Gastroesophageal sphincter (tissue), 4 donors: ENCODE data around the gene ZSCAN20. TPM values are rescaled to one million over a fixed set of nuclear protein-coding genes. Genes with fewer than 3 reads are reported as not detected.

ENCODE experiments used
- ATAC-seq: fragments of 150-250 bp; one replicate; pipeline ENCODE4 v1.9.1; 2016; ENCODE audit warnings: mild to moderate bottlenecking, moderate library complexity
- H3K27ac ChIP-seq, 4 donors: fragments of 200-600 bp; sonication (generic) in 3 of 4; 1 replicate in 3 of 4; 2 replicates in 1 of 4; pipeline ENCODE4 v1.5.1; 2016 to 2019
- H3K27me3 ChIP-seq: fragments of 200-600 bp; sonication (generic); one replicate; pipeline ENCODE4 v1.5.1; 2019
- H3K36me3 ChIP-seq, 2 donors: fragments of 200-600 bp; sonication (generic); one replicate each; pipeline ENCODE4 v1.5.1; 2019; ENCODE audit warnings: control low read depth in 1 of 2
- H3K4me1 ChIP-seq, 3 donors: fragments of 200-600 bp; sonication (generic); 1 replicate in 2 of 3; 2 replicates in 1 of 3; pipeline ENCODE4 v1.5.1; 2016 to 2019; ENCODE audit warnings: control low read depth in 2 of 3
- H3K4me3 ChIP-seq, 2 donors: fragments of 200-600 bp; sonication (generic); one replicate each; pipeline ENCODE4 v1.5.1; 2019; ENCODE audit warnings: mild to moderate bottlenecking in 1 of 2, moderate library complexity in 1 of 2
- H3K9me3 ChIP-seq, 3 donors: fragments of 200-600 bp; sonication (generic); one replicate each; pipeline ENCODE4 v1.5.1; 2017 to 2019; ENCODE audit warnings: control low read depth in 2 of 3
- CTCF ChIP-seq, 4 experiments: fragments of 200-600 bp in 2 of 4; fragments of 450-650 bp in 2 of 4; sonication (generic) in 1 of 4; IDR thresholded peaks; one replicate each; pipeline ENCODE4 v1.5.1; 2017 to 2019; ENCODE audit warnings: antibody characterized with exemption in 4 of 4, mild to moderate bottlenecking in 2 of 4, moderate library complexity in 2 of 4
- EP300 ChIP-seq: sonication (generic); formaldehyde crosslinking; IDR thresholded peaks from one replicate; pipeline ENCODE4 v1.6.1; 2017; ENCODE audit warnings: antibody characterized with exemption, mild to moderate bottlenecking
- POLR2A ChIP-seq, 2 donors: fragments of 450-650 bp; IDR thresholded peaks; one replicate each; pipeline ENCODE4 v1.6.1; 2017; ENCODE audit warnings: antibody characterized with exemption in 2 of 2, mild to moderate bottlenecking in 2 of 2, moderate library complexity in 1 of 2
- POLR2AphosphoS5 ChIP-seq: sonication (generic); formaldehyde crosslinking; IDR thresholded peaks from one replicate; pipeline ENCODE4 v1.6.1; 2017; ENCODE audit warnings: antibody characterized with exemption
- WGBS, 2 donors: methylation state at CpG; one replicate each; pipeline ENCODE4 v1.1.5; 2018; ENCODE audit warnings: low coverage in 1 of 2; 5-methylcytosine and 5-hydroxymethylcytosine counted together
- total RNA-seq, 4 donors: library from RNA; depleted of rRNA; stranded (reverse); fragments of >200 nt; gene quantifications; one replicate each; pipeline ENCODE4 v1.1.0, GENCODE V29; 2016

The ZSCAN20 gene
- total RNA-seq, 4 donors from 2014 or later = 6.7 to 9.2 (median 7.5) TPM

- no peaks in the 10 kb centered on the region for H3K36me3 ChIP-seq
- no peaks in the 10 kb centered on the region for H3K9me3 ChIP-seq
- WGBS, 2 donors = 64 to 100% methylated on average over 2 to 3 of the region's 6 CpGs
- no peaks in the 10 kb centered on the region for H3K4me1 ChIP-seq
- H3K4me3 ChIP-seq = no peak overlapping the region
- ATAC-seq = no peak
- no peaks in the 10 kb centered on the region for H3K27me3 ChIP-seq
- no peak overlapping the region for H3K27ac ChIP-seq
- TF ChIP-seq POLR2AphosphoS5 (no peak), POLR2A (IDR thresholded peaks at IDR 0.05) (no peak), CTCF (IDR thresholded peaks at IDR 0.05) (no peak), EP300 (no peak)
These were observed 33.9 kb upstream of the ZSCAN20 start for GRCh38 chr1:33438364-33439160.

- WGBS, 2 donors = 14 to 25% methylated on average over 1 of the region's 1 CpG
- TF ChIP-seq POLR2A (IDR thresholded peaks at IDR 0.05) = no peak
- TF ChIP-seq POLR2AphosphoS5 = no peak
- TF ChIP-seq CTCF (IDR thresholded peaks at IDR 0.05) = no peak
- TF ChIP-seq EP300 = no peak
These were observed 32.8 kb upstream of the ZSCAN20 start for GRCh38 chr1:33439662-33440061.

GRCh38 chr1:33441088-33441745, 31.2 kb upstream of the ZSCAN20 start:
- no peak for ATAC-seq
- WGBS, 2 donors = 83 to 91% methylated on average over 4 to 6 of the region's 6 CpGs
- Histone ChIP-seq H3K4me3 (no peak overlapping the region), H3K27me3 (no peaks in the 10 kb centered on the region), H3K36me3 (no peaks in the 10 kb centered on the region), H3K9me3 (no peaks in the 10 kb centered on the region), H3K4me1 (no peaks in the 10 kb centered on the region), H3K27ac (no peak overlapping the region)
- TF ChIP-seq POLR2A (IDR thresholded peaks at IDR 0.05) (no peak), EP300 (no peak)

More at GRCh38 chr1:33439662-33440061, 32.8 kb upstream of the ZSCAN20 start:
- no peak overlapping the region for H3K4me3 ChIP-seq
- no peak for ATAC-seq
- H3K27me3 ChIP-seq = no peaks in the 10 kb centered on the region
- H3K27ac ChIP-seq = no peak overlapping the region
- no peaks in the 10 kb centered on the region for H3K9me3 ChIP-seq
- H3K4me1 ChIP-seq = no peaks in the 10 kb centered on the region
- no peaks in the 10 kb centered on the region for H3K36me3 ChIP-seq

GRCh38 chr1:33442141-33442540, 30.3 kb upstream of the ZSCAN20 start:
- no peak for ATAC-seq
- H3K36me3 ChIP-seq = no peaks in the 10 kb centered on the region
- 80% methylated on average over 1 of the region's 1 CpG; no CpG with 5 or more reads in 1 of the 2 donors for WGBS, 2 donors
- no peak for TF ChIP-seq POLR2A (IDR thresholded peaks at IDR 0.05)
- TF ChIP-seq EP300 = no peak
- no peak for TF ChIP-seq POLR2AphosphoS5
- no peak for TF ChIP-seq CTCF (IDR thresholded peaks at IDR 0.05)
- no peaks in the 10 kb centered on the region for H3K9me3 ChIP-seq
- H3K4me3 ChIP-seq = no peak overlapping the region
- H3K27ac ChIP-seq = no peak overlapping the region
- no peaks in the 10 kb centered on the region for H3K4me1 ChIP-seq
- no peaks in the 10 kb centered on the region for H3K27me3 ChIP-seq

- WGBS, 2 donors = 20 to 41% methylated on average over 3 to 4 of the region's 4 CpGs
- no peaks in the 10 kb centered on the region for H3K27me3 ChIP-seq
- H3K4me1 ChIP-seq = no peaks in the 10 kb centered on the region
- H3K9me3 ChIP-seq = no peaks in the 10 kb centered on the region
- ATAC-seq = no peak
- no peak overlapping the region for H3K4me3 ChIP-seq
- no peaks in the 10 kb centered on the region for H3K36me3 ChIP-seq
- H3K27ac ChIP-seq = no peak overlapping the region
- TF ChIP-seq EP300 (no peak), CTCF (IDR thresholded peaks at IDR 0.05) (no peak), POLR2AphosphoS5 (no peak), POLR2A (IDR thresholded peaks at IDR 0.05) (no peak)
These were observed 29.3 kb upstream of the ZSCAN20 start for GRCh38 chr1:33443080-33443704.
